Calu3 (cell line): Measurements from ENCODE around the gene SMARCD3. TPM values are rescaled to one million over a fixed set of nuclear protein-coding genes. Genes with fewer than 3 reads are reported as not detected.

ENCODE experiments used
- BruUV-seq: library from RNA; stranded (reverse); fragments of 400-500 nt; replicated peaks from 2 replicates; lab custom pipeline; 2021; lab: Mats Ljungman, UMichigan
- CTCF ChIA-PET: fragments of 300-600 bp; sonication (Branson Sonifier 250); formaldehyde crosslinking; loops from one replicate; lab custom pipeline; 2022; ENCODE audit warnings: antibody characterized with exemption; lab: Charles Lee
- DNase-seq: peaks from one replicate; pipeline ENCODE4 v3.0.0; 2022
- H3K27ac Mint-ChIP-seq: one replicate; pipeline ENCODE4 v1.8.0; 2022; ENCODE audit warnings: mixed read lengths; ENCODE audit not compliant: unreplicated experiment
- H3K27me3 Mint-ChIP-seq: one replicate; pipeline ENCODE4 v1.8.0; 2022; ENCODE audit warnings: mixed read lengths; ENCODE audit not compliant: unreplicated experiment
- H3K36me3 Mint-ChIP-seq: one replicate; pipeline ENCODE4 v1.8.0; 2022; ENCODE audit warnings: mild to moderate bottlenecking, moderate library complexity, mixed read lengths; ENCODE audit not compliant: insufficient read depth, unreplicated experiment
- H3K4me1 Mint-ChIP-seq: one replicate; pipeline ENCODE4 v1.8.0; 2022; ENCODE audit warnings: mild to moderate bottlenecking, low read depth, mixed read lengths; ENCODE audit not compliant: unreplicated experiment
- H3K4me3 Mint-ChIP-seq: one replicate; pipeline ENCODE4 v1.8.0; 2022; ENCODE audit warnings: mild to moderate bottlenecking, low read depth, moderate library complexity, mixed read lengths; ENCODE audit not compliant: unreplicated experiment
- H3K9me3 Mint-ChIP-seq: one replicate; pipeline ENCODE4 v1.8.0; 2022; ENCODE audit warnings: low read depth, mixed read lengths; ENCODE audit not compliant: unreplicated experiment
- CTCF ChIP-seq: fragments of 200-600 bp; IDR thresholded peaks from one replicate; pipeline ENCODE4 v1.8.0; 2022; ENCODE audit warnings: antibody characterized with exemption; ENCODE audit not compliant: unreplicated experiment
- intact Hi-C: fragments of 100-400 bp; cut with micrococcal nuclease; formaldehyde crosslinking; loops from one replicate; pipeline ENCODE4 v1.10.0; 2022; ENCODE audit not compliant: unreplicated experiment
- total RNA-seq: library from RNA; stranded (reverse); gene quantifications from 2 replicates; pipeline ENCODE4 v1.2.3, GENCODE V29; 2022

The SMARCD3 gene
- total RNA-seq, 1 experiment from 2014 or later = 2.3 TPM

GRCh38 chr7:151207315-151207714, 41.2 kb downstream of the SMARCD3 start:
- H3K4me1 Mint-ChIP-seq = no peaks in the 10 kb centered on the region
- no peaks in the 10 kb centered on the region for H3K36me3 Mint-ChIP-seq
- H3K27ac Mint-ChIP-seq = no peak overlapping the region
- no TSS peak for BruUV-seq
- no peak for TF ChIP-seq CTCF
- H3K4me3 Mint-ChIP-seq = no peak overlapping the region
- no peak for DNase-seq
- intact Hi-C loops = no loop called here
- H3K9me3 Mint-ChIP-seq = no peaks in the 10 kb centered on the region
- H3K27me3 Mint-ChIP-seq = no peaks in the 10 kb centered on the region
- CTCF ChIA-PET = no interaction called here

- Mint-ChIP-seq H3K9me3 (no peaks in the 10 kb centered on the region), H3K27me3 (no peaks in the 10 kb centered on the region), H3K27ac (no peak overlapping the region), H3K36me3 (no peaks in the 10 kb centered on the region), H3K4me1 (no peaks in the 10 kb centered on the region), H3K4me3 (no peak overlapping the region)
- CTCF ChIA-PET = no interaction called here
- intact Hi-C loops = no loop called here
- no TSS peak for BruUV-seq
- no peak for TF ChIP-seq CTCF
- no peak for DNase-seq
Measured at GRCh38 chr7:151206914-151207313, 41.6 kb downstream of the SMARCD3 start.

GRCh38 chr7:151205730-151206129, 42.8 kb downstream of the SMARCD3 start:
- H3K36me3 Mint-ChIP-seq = no peaks in the 10 kb centered on the region
- H3K4me1 Mint-ChIP-seq = no peaks in the 10 kb centered on the region
- no peak for DNase-seq
- H3K4me3 Mint-ChIP-seq = no peak overlapping the region
- H3K27ac Mint-ChIP-seq = no peak overlapping the region
- H3K27me3 Mint-ChIP-seq = no peaks in the 10 kb centered on the region
- BruUV-seq = no TSS peak
- CTCF ChIA-PET = no interaction called here
- intact Hi-C loops = no loop called here
- no peaks in the 10 kb centered on the region for H3K9me3 Mint-ChIP-seq
- TF ChIP-seq CTCF = no peak

- no peak overlapping the region for H3K27ac Mint-ChIP-seq
- no TSS peak for BruUV-seq
- no peaks in the 10 kb centered on the region for H3K9me3 Mint-ChIP-seq
- H3K4me1 Mint-ChIP-seq = no peaks in the 10 kb centered on the region
- no peak for TF ChIP-seq CTCF
- no peaks in the 10 kb centered on the region for H3K36me3 Mint-ChIP-seq
- CTCF ChIA-PET = interaction anchor here (0.7 kb wide), 1 partner anchor 1895 kb away, joined by 7 read pairs; no protein-coding TSS in a partner anchor
- no peaks in the 10 kb centered on the region for H3K27me3 Mint-ChIP-seq
- no peak overlapping the region for H3K4me3 Mint-ChIP-seq
- intact Hi-C loops = no loop called here
- no peak for DNase-seq
Measured at GRCh38 chr7:151204383-151205032, 44.0 kb downstream of the SMARCD3 start.
